ENCODE data around the gene TMEM163. TPM values are rescaled to one million over a fixed set of nuclear protein-coding genes. Genes with fewer than 3 reads are reported as not detected.
A peak's percentile ranks its signal among the peaks of the same experiment; 100 is the strongest.

The TMEM163 gene
- total RNA-seq, 1 experiment from 2014 or later: 4.1 TPM

GRCh38 chr2:134706587-134707329 lies 12.0 kb downstream of the TMEM163 start:
- POLR2A ChIA-PET: no interaction called here
- no peaks in the 10 kb centered on the region for H3K9me3 Mint-ChIP-seq (ENCODE audit: unreplicated experiment)
- H3K4me1 Mint-ChIP-seq (ENCODE audit: low read depth, unreplicated experiment): peaks cover 15% of the 10 kb centered on the region
- H3K9me3 ChIP-seq: no peaks in the 10 kb centered on the region
- H3K27me3 Mint-ChIP-seq (ENCODE audit: insufficient read depth, unreplicated experiment): no peaks in the 10 kb centered on the region
- intact Hi-C loops (cut with micrococcal nuclease; ENCODE audit: unreplicated experiment): no loop called here
- CTCF ChIA-PET: no interaction called here
- H3K36me3 ChIP-seq (ENCODE audit: control insufficient read depth, insufficient read depth, low read length): no peaks in the 10 kb centered on the region
- peak overlapping the region; percentile 53 for H3K4me3 Mint-ChIP-seq (ENCODE audit: unreplicated experiment)
- peaks cover 14% of the 10 kb centered on the region for H3K4me1 ChIP-seq
- H3K27ac Mint-ChIP-seq (ENCODE audit: unreplicated experiment): peak overlapping the region; percentile 74
- no peaks in the 10 kb centered on the region for H3K27me3 ChIP-seq (replicated peaks; ENCODE audit: control insufficient read depth, insufficient read depth, low read length)
- TF ChIP-seq CTCF (IDR thresholded peaks at IDR 0.05; ENCODE audit: insufficient read depth in 1 of 2, low read depth in 1 of 2, low read length in 1 of 2, severe bottlenecking in 1 of 2, unreplicated experiment in 1 of 2): no peak
- peaks cover 6% of the 10 kb centered on the region for H3K36me3 Mint-ChIP-seq (ENCODE audit: insufficient read depth, unreplicated experiment)
- no peak overlapping the region for H3K4me3 ChIP-seq (ENCODE audit: low read depth, low read length)
- BruUV-seq (replicated peaks): no TSS peak
- peak in 1 of 2 experiments; percentile 16 for DNase-seq

- Mint-ChIP-seq H3K27me3 (ENCODE audit: insufficient read depth, unreplicated experiment) (no peaks in the 10 kb centered on the region), H3K4me1 (ENCODE audit: low read depth, unreplicated experiment) (peaks cover 15% of the 10 kb centered on the region), H3K27ac (ENCODE audit: unreplicated experiment) (peak overlapping the region; percentile 74), H3K9me3 (ENCODE audit: unreplicated experiment) (no peaks in the 10 kb centered on the region), H3K4me3 (ENCODE audit: unreplicated experiment) (no peak overlapping the region), H3K36me3 (ENCODE audit: insufficient read depth, unreplicated experiment) (peaks cover 6% of the 10 kb centered on the region)
- no peak for DNase-seq
- intact Hi-C loops (cut with micrococcal nuclease; ENCODE audit: unreplicated experiment): no loop called here
- H3K9me3 ChIP-seq: no peaks in the 10 kb centered on the region
- H3K36me3 ChIP-seq (ENCODE audit: control insufficient read depth, insufficient read depth, low read length): no peaks in the 10 kb centered on the region
- peaks cover 14% of the 10 kb centered on the region for H3K4me1 ChIP-seq
- ChIA-PET POLR2A (no interaction called here), CTCF (no interaction called here)
- TF ChIP-seq CTCF (IDR thresholded peaks at IDR 0.05; ENCODE audit: insufficient read depth in 1 of 2, low read depth in 1 of 2, low read length in 1 of 2, severe bottlenecking in 1 of 2, unreplicated experiment in 1 of 2): no peak
- no TSS peak for BruUV-seq (replicated peaks)
- H3K4me3 ChIP-seq (ENCODE audit: low read depth, low read length): no peak overlapping the region
- no peaks in the 10 kb centered on the region for H3K27me3 ChIP-seq (replicated peaks; ENCODE audit: control insufficient read depth, insufficient read depth, low read length)
These were observed 12.8 kb downstream of the TMEM163 start for GRCh38 chr2:134705861-134706586.

GRCh38 chr2:134704173-134704572 lies 14.6 kb downstream of the TMEM163 start:
- BruUV-seq (replicated peaks): no TSS peak
- H3K27me3 Mint-ChIP-seq (ENCODE audit: insufficient read depth, unreplicated experiment): peaks cover 7% of the 10 kb centered on the region
- intact Hi-C loops (cut with micrococcal nuclease; ENCODE audit: unreplicated experiment): no loop called here

More at GRCh38 chr2:134704173-134704572, 14.6 kb downstream of the TMEM163 start:
- Mint-ChIP-seq H3K27ac (ENCODE audit: unreplicated experiment) (no peak overlapping the region), H3K9me3 (ENCODE audit: unreplicated experiment) (no peaks in the 10 kb centered on the region), H3K4me3 (ENCODE audit: unreplicated experiment) (no peak overlapping the region), H3K4me1 (ENCODE audit: low read depth, unreplicated experiment) (peaks cover 15% of the 10 kb centered on the region), H3K36me3 (ENCODE audit: insufficient read depth, unreplicated experiment) (peaks cover 6% of the 10 kb centered on the region)
- POLR2A ChIA-PET: no interaction called here
- no peaks in the 10 kb centered on the region for H3K36me3 ChIP-seq (ENCODE audit: control insufficient read depth, insufficient read depth, low read length)
- no peaks in the 10 kb centered on the region for H3K9me3 ChIP-seq
- CTCF ChIA-PET: no interaction called here
- H3K4me1 ChIP-seq: peaks cover 14% of the 10 kb centered on the region
- H3K27me3 ChIP-seq (replicated peaks; ENCODE audit: control insufficient read depth, insufficient read depth, low read length): no peaks in the 10 kb centered on the region
- no peak overlapping the region for H3K4me3 ChIP-seq (ENCODE audit: low read depth, low read length)
- no peak for DNase-seq
- TF ChIP-seq CTCF (IDR thresholded peaks at IDR 0.05; ENCODE audit: insufficient read depth in 1 of 2, low read depth in 1 of 2, low read length in 1 of 2, severe bottlenecking in 1 of 2, unreplicated experiment in 1 of 2): no peak

Measured in Caco-2 (cell line).